Measurements from ENCODE around the gene CDK12.

DNA sequence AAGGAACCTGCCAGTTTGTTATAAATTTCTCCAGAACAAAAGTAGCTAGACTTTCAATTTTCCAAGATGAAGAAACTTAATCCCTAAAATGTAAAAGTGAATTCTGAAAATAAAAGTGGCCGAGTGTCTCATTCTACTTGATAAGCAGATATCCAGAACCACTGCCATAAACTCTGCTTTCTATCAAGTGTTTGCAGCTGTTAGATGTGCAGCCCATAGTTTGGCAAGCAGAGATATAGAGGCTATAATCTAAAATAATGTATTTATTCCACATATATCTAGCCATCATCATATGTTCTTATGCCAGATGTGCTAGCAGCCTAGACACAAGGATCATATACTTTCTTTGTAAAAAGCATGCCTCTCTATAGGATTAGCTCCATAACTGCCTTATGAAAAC is 45.1 kb upstream of the CDK12 start:
- TF ChIP-seq EZH2 (IDR thresholded peaks at IDR 0.05; ENCODE audit: low read length, unreplicated experiment): no peak
- TF ChIP-seq, protein P1, sequence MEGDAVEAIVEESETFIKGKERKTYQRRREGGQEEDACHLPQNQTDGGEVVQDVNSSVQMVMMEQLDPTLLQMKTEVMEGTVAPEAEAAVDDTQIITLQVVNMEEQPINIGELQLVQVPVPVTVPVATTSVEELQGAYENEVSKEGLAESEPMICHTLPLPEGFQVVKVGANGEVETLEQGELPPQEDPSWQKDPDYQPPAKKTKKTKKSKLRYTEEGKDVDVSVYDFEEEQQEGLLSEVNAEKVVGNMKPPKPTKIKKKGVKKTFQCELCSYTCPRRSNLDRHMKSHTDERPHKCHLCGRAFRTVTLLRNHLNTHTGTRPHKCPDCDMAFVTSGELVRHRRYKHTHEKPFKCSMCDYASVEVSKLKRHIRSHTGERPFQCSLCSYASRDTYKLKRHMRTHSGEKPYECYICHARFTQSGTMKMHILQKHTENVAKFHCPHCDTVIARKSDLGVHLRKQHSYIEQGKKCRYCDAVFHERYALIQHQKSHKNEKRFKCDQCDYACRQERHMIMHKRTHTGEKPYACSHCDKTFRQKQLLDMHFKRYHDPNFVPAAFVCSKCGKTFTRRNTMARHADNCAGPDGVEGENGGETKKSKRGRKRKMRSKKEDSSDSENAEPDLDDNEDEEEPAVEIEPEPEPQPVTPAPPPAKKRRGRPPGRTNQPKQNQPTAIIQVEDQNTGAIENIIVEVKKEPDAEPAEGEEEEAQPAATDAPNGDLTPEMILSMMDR (conservative IDR thresholded peaks at IDR 0.05; ENCODE audit: low read depth, low read length): no peak

Data from PC-3 (cell line).